Retinal pigment epithelial cell (primary cell): ENCODE data around the gene PTAFR.

Experiments used
- DNase-seq: peaks from one replicate; pipeline ENCODE4 v3.0.0-alpha.2; 2010; ENCODE audit warnings: low read depth
- H3K4me3 ChIP-seq: 2 replicates; pipeline ENCODE4 v1.5.1; 2011; ENCODE audit warnings: mild to moderate bottlenecking, low read length, control low read depth, moderate library complexity
- CTCF ChIP-seq: conservative IDR thresholded peaks from 2 replicates; pipeline ENCODE4 v1.5.1; 2011; ENCODE audit warnings: low read depth, low read length, control low read depth, inconsistent platforms

Gene PTAFR

DNA sequence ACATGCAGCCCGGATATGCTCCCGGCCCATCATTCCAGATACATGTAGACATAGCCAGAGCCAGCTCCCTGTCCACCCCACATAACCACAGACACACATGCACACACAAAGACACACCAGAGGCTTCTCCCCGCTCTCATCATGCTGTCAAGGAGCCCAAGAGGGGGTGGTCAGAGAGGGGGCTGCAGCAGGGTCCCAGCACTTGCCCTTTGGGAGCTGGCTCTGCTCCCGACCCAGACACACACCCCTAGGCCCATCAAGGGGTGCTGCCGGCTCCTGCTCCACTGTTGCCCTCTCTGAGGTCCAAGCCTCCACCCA, 2.6 kb downstream of the PTAFR start:
- no peak for TF ChIP-seq CTCF
- no peak overlapping the region for H3K4me3 ChIP-seq

GRCh38 chr1:28173151-28173979, 3.1 kb downstream of the PTAFR start:
- no peak for DNase-seq
- H3K4me3 ChIP-seq = no peak overlapping the region

More for the DNA sequence above, 2.6 kb downstream of the PTAFR start:
- no peak for DNase-seq

DNA sequence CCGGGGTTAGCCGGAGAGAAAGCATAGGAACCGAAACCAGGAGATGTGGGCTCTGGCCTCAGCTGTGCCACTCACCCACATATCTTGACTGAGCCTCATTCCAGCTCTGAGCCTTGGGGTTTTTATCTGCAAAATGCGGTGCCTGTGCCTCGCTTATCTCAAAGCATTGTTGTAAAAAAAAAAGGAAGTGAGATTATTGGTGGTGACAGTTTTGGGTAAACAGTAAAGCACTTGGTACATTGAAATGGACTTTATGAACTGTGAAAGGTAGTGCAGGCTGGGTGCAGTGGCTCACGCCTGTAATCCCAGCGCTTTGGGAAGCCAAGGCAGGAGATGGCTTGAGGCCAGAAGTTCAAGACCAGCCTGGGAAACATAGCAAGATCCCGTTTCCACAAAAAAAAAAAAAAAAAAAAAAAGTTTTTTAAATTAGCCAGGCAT, 3.8 kb downstream of the PTAFR start:
- no peak overlapping the region for H3K4me3 ChIP-seq
- no peak for DNase-seq
- TF ChIP-seq CTCF = no peak

More at GRCh38 chr1:28173151-28173979, 3.1 kb downstream of the PTAFR start:
- no peak for TF ChIP-seq CTCF

DNA sequence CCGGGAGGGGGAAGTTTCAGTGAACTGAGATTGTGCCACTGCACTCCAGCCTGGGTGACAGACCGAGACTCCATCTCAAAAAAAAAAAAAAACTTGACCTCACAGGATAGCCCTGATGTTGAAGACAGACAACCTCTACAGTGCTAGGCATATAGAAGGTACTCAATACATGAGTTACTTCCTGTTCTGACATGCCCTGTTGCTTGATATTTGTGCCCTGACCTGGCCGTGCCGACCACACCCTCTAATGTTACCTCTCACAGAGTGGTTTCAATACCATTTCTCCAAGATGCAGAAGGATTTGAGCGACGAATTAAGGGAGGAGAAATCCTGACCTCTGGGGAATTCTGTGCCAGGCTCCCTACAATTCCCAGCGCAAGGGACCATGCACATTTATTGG, 5.2 kb downstream of the PTAFR start:
- H3K4me3 ChIP-seq = no peak overlapping the region
- DNase-seq = no peak
- TF ChIP-seq CTCF = no peak

DNA sequence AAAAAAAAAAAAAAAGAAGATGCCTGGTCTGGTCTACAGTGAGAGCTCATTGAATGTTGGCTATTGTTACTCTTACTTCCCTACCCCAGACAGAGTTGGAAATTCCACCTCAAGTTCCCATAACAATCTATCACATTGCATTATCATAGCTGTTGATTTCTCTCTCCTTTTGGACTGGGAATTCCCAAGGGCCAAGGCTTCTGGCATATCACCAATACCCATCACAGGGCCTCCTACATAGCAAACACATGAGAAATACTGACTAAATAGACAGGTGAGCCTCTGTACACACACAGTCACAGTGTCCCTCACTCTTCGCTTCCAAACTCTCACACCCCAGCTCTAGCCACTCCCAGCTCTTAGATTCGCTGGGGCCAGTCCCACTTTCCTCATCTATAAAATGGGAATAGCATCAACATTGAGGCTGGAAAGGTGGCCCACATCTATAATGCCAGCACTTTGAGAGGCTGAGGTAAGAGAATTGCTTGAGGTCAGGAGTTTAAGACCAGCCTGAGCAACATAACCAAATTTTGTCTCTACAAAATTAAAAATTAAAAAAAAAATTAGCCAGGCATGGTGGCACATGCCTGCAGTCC, 6.4 kb downstream of the PTAFR start:
- TF ChIP-seq CTCF = no peak
- no peak for DNase-seq
- no peak overlapping the region for H3K4me3 ChIP-seq

DNA sequence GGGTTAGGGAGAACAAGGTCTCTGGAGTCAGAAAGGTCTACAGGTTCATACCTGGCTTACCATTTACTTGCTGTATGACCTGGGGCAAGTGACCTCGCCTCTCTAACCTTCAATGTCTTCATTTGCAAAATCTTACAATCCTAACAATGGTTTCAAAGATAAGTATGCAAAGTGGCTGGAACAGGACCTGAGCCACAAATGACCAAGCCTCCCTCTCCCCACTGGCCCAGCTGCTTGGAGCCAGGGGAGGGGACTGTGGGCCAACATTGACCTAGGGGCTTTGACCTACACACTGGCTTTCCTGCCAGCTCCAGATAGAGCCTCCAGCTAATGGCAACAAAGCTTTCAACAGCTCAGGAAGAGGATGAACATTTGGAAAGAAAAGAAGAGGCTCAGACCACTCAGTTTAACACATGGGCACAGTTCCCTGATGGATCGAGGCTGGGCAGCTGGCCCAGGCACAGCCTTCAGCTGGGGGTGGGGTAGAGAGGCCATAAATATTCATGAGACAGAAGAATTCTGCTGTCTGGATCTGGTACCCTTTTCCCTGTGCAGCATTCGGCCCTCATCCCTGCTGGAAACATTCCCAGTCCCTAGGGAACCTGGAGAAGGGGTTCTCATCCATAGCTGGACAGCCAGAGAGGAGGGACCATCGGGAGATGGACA, 12.9 kb downstream of the PTAFR start:
- no peak overlapping the region for H3K4me3 ChIP-seq
- DNase-seq = no peak
- no peak for TF ChIP-seq CTCF

- H3K4me3 ChIP-seq = no peak overlapping the region
- TF ChIP-seq CTCF = no peak
Measured at GRCh38 chr1:28162151-28162550, 14.3 kb downstream of the PTAFR start.

More at GRCh38 chr1:28162151-28162550, 14.3 kb downstream of the PTAFR start:
- no peak for DNase-seq
